Stromal cell of bone marrow (primary cell): ENCODE measurements around the gene SOBP.

ENCODE experiments used
- DNase-seq: peaks from one replicate; pipeline ENCODE4 v3.0.0-alpha.2; 2012; ENCODE audit warnings: low read depth

The SOBP gene

GRCh38 chr6:107589199-107589598, 99.3 kb downstream of the SOBP start:
- no peak for DNase-seq

DNA sequence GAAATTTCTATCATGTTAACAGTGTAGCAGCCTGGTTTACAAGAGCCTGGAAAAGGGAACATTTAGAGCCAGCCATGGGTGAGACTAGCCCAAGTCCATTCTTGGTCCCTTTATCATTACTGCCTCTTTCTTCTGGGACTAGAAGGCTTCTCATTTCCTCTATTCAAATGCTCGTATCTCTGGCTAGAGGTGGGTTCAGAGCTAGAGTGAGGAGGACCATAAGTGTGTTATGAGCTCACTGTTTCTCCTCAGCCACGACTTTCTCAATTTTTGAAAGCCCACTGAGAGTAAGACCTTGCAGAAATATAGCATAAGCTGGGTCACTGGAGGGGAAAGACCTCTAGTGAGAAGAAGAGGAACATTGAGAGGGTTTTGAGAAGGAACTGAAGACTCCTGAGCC, 100.0 kb downstream of the SOBP start:
- DNase-seq, result no peak

- DNase-seq, result no peak
Measured at GRCh38 chr6:107590378-107590777, 100.5 kb downstream of the SOBP start.

DNA sequence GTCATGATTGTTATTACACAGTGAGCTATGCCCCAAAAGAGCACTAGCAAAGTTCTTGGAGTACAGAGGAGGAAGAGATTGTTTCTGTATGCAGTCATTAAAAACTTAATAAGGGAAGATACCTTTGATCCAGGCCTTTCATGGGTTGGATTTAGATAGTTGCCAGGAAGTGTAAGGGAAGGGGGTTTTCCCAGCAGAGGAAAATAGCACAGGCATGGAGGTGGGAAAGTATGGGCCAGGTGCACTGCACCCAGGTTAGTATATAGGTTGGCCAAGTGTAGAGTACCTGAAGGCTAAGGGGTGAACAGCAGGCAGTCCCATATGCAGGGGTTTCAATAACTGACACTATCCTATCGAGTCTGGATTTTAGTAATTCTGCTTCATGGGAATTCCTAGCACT, 101.4 kb downstream of the SOBP start:
- DNase-seq, result no peak

GRCh38 chr6:107592806-107593205, 102.9 kb downstream of the SOBP start:
- DNase-seq, result no peak

DNA sequence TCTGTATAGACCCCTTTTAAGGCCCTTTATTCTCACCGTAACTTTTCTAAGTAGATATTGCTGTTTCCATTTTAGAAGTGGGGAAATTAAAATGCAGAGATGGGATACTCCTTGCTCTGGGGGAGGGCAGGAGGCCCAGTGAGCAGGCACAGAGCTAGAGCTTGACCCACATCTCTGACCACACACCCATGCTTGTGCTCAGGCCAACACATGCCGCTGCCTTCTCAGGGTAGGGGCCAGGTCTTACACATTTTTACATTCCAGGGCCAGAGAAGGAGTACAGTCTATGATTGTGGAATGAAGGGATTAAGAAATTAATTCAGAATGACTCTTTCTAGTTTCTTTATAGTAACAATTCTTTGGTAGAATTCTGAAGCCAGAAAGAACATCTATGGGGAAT, 104.8 kb downstream of the SOBP start:
- peak; percentile 12 for DNase-seq

- DNase-seq, result no peak
Measured at GRCh38 chr6:107598091-107598490, 108.2 kb downstream of the SOBP start.

DNA sequence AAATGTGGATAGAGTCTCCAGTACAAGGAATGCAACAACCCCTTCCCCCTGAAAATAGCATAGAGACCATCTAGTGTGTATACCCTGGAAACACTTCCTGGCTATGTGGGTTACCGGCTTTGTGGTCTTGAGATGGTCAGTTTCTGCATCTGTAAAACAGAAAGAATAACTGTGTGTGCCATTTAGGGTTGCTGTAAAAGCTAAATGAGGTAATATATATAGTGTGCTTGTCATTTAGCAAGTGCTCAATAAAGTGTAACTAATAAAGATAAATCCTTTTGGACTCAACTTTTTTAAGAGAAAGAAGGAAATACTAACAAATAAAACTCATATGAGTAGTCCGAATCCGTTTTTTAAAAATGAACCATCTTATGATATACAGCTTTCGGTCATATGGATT, 109.1 kb downstream of the SOBP start:
- no peak for DNase-seq

- DNase-seq, result no peak
Measured at GRCh38 chr6:107600121-107600520, 110.2 kb downstream of the SOBP start.

GRCh38 chr6:107600936-107601335, 111.0 kb downstream of the SOBP start:
- DNase-seq, result peak; percentile 30

DNA sequence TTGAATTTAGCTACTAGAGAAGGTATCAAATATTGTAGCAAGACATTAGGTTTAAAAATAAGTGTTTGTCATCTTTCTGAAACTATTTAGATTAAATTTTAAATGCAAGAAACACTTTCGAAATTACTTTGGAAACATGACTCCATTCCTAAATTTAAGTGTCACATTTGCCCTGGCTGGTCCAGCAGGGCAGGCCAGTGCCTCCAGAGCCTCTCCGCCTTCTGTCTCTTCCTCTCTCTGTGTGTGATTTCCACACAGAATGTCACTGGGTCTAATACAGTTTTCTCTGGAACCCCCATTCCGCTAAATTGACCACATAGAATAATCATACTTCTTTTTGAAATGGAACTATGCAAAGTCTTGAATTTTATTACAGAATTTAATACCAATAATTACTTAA, 111.5 kb downstream of the SOBP start:
- no peak for DNase-seq

- DNase-seq, result no peak
Measured at GRCh38 chr6:107602321-107603005, 112.5 kb downstream of the SOBP start.

GRCh38 chr6:107603006-107603370, 113.1 kb downstream of the SOBP start:
- DNase-seq, result no peak

- DNase-seq, result no peak
Measured at GRCh38 chr6:107604549-107604948, 114.6 kb downstream of the SOBP start.

DNA sequence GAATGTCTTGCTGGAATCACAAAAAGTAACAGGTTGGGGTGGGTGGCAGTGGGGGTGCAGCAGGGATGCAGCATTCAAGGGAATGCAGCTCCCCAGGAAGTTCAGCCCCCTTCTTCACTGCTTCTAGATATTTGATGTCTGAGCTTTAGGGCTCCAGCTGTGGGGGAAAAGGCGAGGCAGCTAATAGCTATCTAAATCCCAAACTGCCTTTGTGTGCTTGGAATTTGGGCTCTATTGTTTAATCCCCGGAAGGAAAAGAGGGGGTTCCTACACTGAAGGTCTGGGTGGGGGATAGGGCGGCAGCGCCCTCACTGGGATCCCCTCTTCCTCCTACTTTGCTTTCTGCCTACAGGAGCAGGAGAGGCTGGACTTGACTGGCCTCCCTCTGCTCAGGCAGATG, 116.5 kb downstream of the SOBP start:
- DNase-seq, result no peak

- DNase-seq, result no peak
Measured at GRCh38 chr6:107607116-107607515, 117.2 kb downstream of the SOBP start.

- DNase-seq, result no peak
Measured at GRCh38 chr6:107611094-107611810, 121.3 kb downstream of the SOBP start.

DNA sequence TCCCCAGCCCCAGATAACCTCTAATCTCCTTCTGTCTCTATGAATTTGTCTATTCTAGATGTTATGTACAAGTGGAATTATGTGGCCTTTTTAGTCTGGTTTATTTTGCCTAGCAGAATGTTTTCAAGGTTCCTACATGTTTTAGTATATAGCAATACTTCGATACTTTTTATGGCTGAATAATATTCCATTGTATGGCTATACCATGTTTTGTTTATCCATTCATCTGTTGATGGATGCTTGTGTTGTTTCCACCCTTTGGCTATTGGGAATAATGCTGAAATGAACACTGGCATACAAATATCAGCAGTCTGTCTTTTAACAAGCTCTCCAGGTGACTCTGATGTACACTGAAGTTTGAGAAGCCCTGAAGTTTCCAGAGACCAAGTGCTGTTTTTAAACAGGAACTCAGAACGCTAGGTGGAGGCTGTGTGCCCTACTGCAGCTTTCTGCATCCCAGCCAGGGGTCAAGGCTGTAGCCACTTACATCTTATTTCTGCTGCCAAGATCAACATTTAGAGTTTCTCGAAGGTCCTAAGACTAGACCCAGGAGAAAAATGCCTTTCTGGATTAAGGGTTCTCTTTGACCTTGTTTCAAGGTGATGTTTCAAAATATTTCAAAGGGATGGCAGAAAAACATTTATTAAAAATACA, 123.0 kb downstream of the SOBP start:
- DNase-seq, result no peak

- DNase-seq, result no peak
Measured at GRCh38 chr6:107613651-107614379, 123.9 kb downstream of the SOBP start.

GRCh38 chr6:107614828-107615227, 124.9 kb downstream of the SOBP start:
- no peak for DNase-seq

- DNase-seq, result no peak
Measured at GRCh38 chr6:107616775-107617174, 126.9 kb downstream of the SOBP start.

- no peak for DNase-seq
Measured at GRCh38 chr6:107617341-107617932, 127.5 kb downstream of the SOBP start.
